NCI-H82 treated with DMSO at 0.1 percent for 48 hours (cell line): Measurements from ENCODE around the gene CALD1.
"Not testable (repeated sequence)": the region's sequence is repeated elsewhere in the genome, so short reads cannot be mapped to it uniquely, and the experiment has no call there.

Experiments
- DNase-seq: peaks from one replicate; lab custom pipeline; 2025; ENCODE audit not compliant: unreplicated experiment; lab: John Stamatoyannopoulos, UW

Gene CALD1

GRCh38 chr7:134942690-134943466 lies 163.4 kb downstream of the CALD1 start:
- DNase-seq: no peak

- peak; percentile 5 for DNase-seq
These were observed 164.5 kb downstream of the CALD1 start for GRCh38 chr7:134943785-134944400.

- DNase-seq: no peak
These were observed 166.3 kb downstream of the CALD1 start for GRCh38 chr7:134945691-134946090.

GRCh38 chr7:134946260-134946659 lies 166.8 kb downstream of the CALD1 start:
- DNase-seq: no peak

GRCh38 chr7:134947329-134947728 lies 167.9 kb downstream of the CALD1 start:
- DNase-seq: no peak

- DNase-seq: no peak
These were observed 168.4 kb downstream of the CALD1 start for GRCh38 chr7:134947831-134948230.

- no peak for DNase-seq
These were observed 168.8 kb downstream of the CALD1 start for GRCh38 chr7:134948246-134948645.

- no peak for DNase-seq
These were observed 169.3 kb downstream of the CALD1 start for GRCh38 chr7:134948736-134949135.

- no peak for DNase-seq
These were observed 169.7 kb downstream of the CALD1 start for GRCh38 chr7:134949171-134949570.

GRCh38 chr7:134954197-134955082 lies 175.0 kb downstream of the CALD1 start:
- DNase-seq: no peak

- no peak for DNase-seq
These were observed 177.6 kb downstream of the CALD1 start for GRCh38 chr7:134957005-134957404.

- DNase-seq: no peak
These were observed 180.4 kb downstream of the CALD1 start for GRCh38 chr7:134959810-134960209.

- DNase-seq: no peak
These were observed 182.9 kb downstream of the CALD1 start for GRCh38 chr7:134962270-134962780.

- no peak for DNase-seq
These were observed 183.6 kb downstream of the CALD1 start for GRCh38 chr7:134963036-134963435.

GRCh38 chr7:134966691-134967090 lies 187.3 kb downstream of the CALD1 start:
- DNase-seq: no peak

GRCh38 chr7:134968110-134968509 lies 188.7 kb downstream of the CALD1 start:
- DNase-seq: no peak

GRCh38 chr7:134981645-134982044 lies 202.2 kb downstream of the CALD1 start:
- DNase-seq: not testable (repeated sequence)

- no peak for DNase-seq
These were observed 206.5 kb downstream of the CALD1 start for GRCh38 chr7:134985894-134986362.

GRCh38 chr7:134986363-134987251 lies 207.2 kb downstream of the CALD1 start, which contains the start of gene AGBL3:
TSS of gene AGBL3 (plus strand) at chr7:134986508. CDS start at chr7:134987934, 1,426 bp downstream.
- peak; percentile 91 for DNase-seq

GRCh38 chr7:134988161-134988560 lies 208.7 kb downstream of the CALD1 start:
- DNase-seq: no peak
